ENCODE measurements around the gene GMEB2.

GRCh38 chr20:63611646-63612045 is 15.3 kb downstream of the GMEB2 start:
- TF ChIP-seq CTCF (IDR thresholded peaks at IDR 0.05) = no peak
- TF ChIP-seq EZH2 (IDR thresholded peaks at IDR 0.05) = no peak
